ENCODE data around the gene EVI2B.

Gene EVI2B

DNA sequence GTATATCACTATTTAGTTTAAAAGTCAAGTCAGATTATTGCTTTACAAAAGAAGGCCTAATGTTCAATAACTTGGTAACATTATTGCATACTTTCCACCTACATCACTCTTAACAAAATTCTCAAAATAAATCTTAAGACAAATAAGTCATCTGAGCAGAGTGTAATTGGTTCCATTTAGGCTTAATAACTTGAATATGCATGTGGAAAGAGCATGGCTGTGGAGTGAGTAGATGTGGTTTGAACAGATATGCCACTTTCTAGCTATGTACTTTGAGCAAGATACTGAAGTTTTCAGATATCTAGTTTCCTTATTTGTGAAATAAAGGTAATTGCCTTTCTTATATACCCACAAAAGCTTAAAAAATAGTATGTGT, 14.3 kb upstream of the EVI2B start:
- H3K9me3 ChIP-seq (replicated peaks in 1 of 2; ENCODE audit: control insufficient read depth in 2 of 2, insufficient read depth in 1 of 2, low read depth in 1 of 2, low read length in 2 of 2): no peaks in the 10 kb centered on the region
- no peak overlapping the region for H3K18ac ChIP-seq (ENCODE audit: low read length)
- H2AFZ ChIP-seq (ENCODE audit: low read length): no peak overlapping the region
- H3K27me3 ChIP-seq (ENCODE audit: control insufficient read depth in 3 of 3, insufficient read depth in 3 of 3, low read depth in 1 of 3, low read length in 3 of 3): no peaks in the 10 kb centered on the region
- no peak overlapping the region for H4K8ac ChIP-seq (ENCODE audit: low read depth, low read length)
- H2AK5ac ChIP-seq (ENCODE audit: low read depth, low read length): no peak overlapping the region
- no peak for DNase-seq (ENCODE audit: low spot score)
- H3K4ac ChIP-seq (ENCODE audit: low read length): no peak overlapping the region
- no peak overlapping the region for H4K91ac ChIP-seq (ENCODE audit: low read depth, low read length, poor library complexity)
- no peak overlapping the region for H3K14ac ChIP-seq (ENCODE audit: low read length)
- H3K9ac ChIP-seq (ENCODE audit: low read depth, low read length, poor library complexity): no peak overlapping the region
- no peak overlapping the region for H2BK12ac ChIP-seq (ENCODE audit: low read length)
- H3K23ac ChIP-seq (ENCODE audit: low read depth, low read length, poor library complexity): no peak overlapping the region
- no peaks in the 10 kb centered on the region for H3K79me1 ChIP-seq (ENCODE audit: low read depth, low read length)
- no peaks in the 10 kb centered on the region for H3K4me1 ChIP-seq (ENCODE audit: control insufficient read depth in 2 of 2, insufficient read depth in 1 of 2, low read depth in 1 of 2, low read length in 2 of 2)
- H3K27ac ChIP-seq (replicated peaks; ENCODE audit: low read length): no peak overlapping the region
- H3K4me3 ChIP-seq (ENCODE audit: low read length in 2 of 2): no peak overlapping the region
- no peak overlapping the region for H2BK120ac ChIP-seq (ENCODE audit: low read depth, low read length)
- H2BK15ac ChIP-seq (ENCODE audit: low read length): no peak overlapping the region
- no peak overlapping the region for H2BK5ac ChIP-seq (ENCODE audit: low read length)
- no peak overlapping the region for H3K4me2 ChIP-seq (ENCODE audit: insufficient read depth, low read length, poor library complexity, severe bottlenecking)
- H3K36me3 ChIP-seq (replicated peaks in 1 of 2; ENCODE audit: control insufficient read depth in 2 of 2, insufficient read depth in 2 of 2, low read length in 2 of 2): peaks cover 7 to 75% of the 10 kb centered on the region in 2 donors

GRCh38 chr17:31327534-31328159, 13.8 kb upstream of the EVI2B start:
- no peak overlapping the region for H3K27ac ChIP-seq (replicated peaks; ENCODE audit: low read length)
- no CpG with 5 or more reads among the region's 12 CpGs for WGBS, 2 donors (ENCODE audit: extremely low coverage in 2 of 2, insufficient read length in 2 of 2, insufficient replicate concordance in 1 of 2)
- no peak overlapping the region for H2BK15ac ChIP-seq (ENCODE audit: low read length)
- H3K4ac ChIP-seq (ENCODE audit: low read length): no peak overlapping the region
- no peak overlapping the region for H3K14ac ChIP-seq (ENCODE audit: low read length)
- DNase-seq (ENCODE audit: low spot score): no peak
- no peak overlapping the region for H2BK120ac ChIP-seq (ENCODE audit: low read depth, low read length)
- H3K79me1 ChIP-seq (ENCODE audit: low read depth, low read length): no peaks in the 10 kb centered on the region
- no peak overlapping the region for H3K4me2 ChIP-seq (ENCODE audit: insufficient read depth, low read length, poor library complexity, severe bottlenecking)
- H2BK5ac ChIP-seq (ENCODE audit: low read length): no peak overlapping the region
- no peak overlapping the region for H4K8ac ChIP-seq (ENCODE audit: low read depth, low read length)
- H3K18ac ChIP-seq (ENCODE audit: low read length): no peak overlapping the region
- H3K4me1 ChIP-seq (ENCODE audit: control insufficient read depth in 2 of 2, insufficient read depth in 1 of 2, low read depth in 1 of 2, low read length in 2 of 2): no peaks in the 10 kb centered on the region
- H3K36me3 ChIP-seq (replicated peaks in 1 of 2; ENCODE audit: control insufficient read depth in 2 of 2, insufficient read depth in 2 of 2, low read length in 2 of 2): peaks cover 7 to 71% of the 10 kb centered on the region in 2 donors
- H3K4me3 ChIP-seq (ENCODE audit: low read length in 2 of 2): no peak overlapping the region
- H2AK5ac ChIP-seq (ENCODE audit: low read depth, low read length): no peak overlapping the region
- H3K23ac ChIP-seq (ENCODE audit: low read depth, low read length, poor library complexity): no peak overlapping the region
- no peak overlapping the region for H3K9ac ChIP-seq (ENCODE audit: low read depth, low read length, poor library complexity)
- no peak overlapping the region for H2BK12ac ChIP-seq (ENCODE audit: low read length)
- no peaks in the 10 kb centered on the region for H3K9me3 ChIP-seq (replicated peaks in 1 of 2; ENCODE audit: control insufficient read depth in 2 of 2, insufficient read depth in 1 of 2, low read depth in 1 of 2, low read length in 2 of 2)
- H2AFZ ChIP-seq (ENCODE audit: low read length): no peak overlapping the region
- H4K91ac ChIP-seq (ENCODE audit: low read depth, low read length, poor library complexity): no peak overlapping the region
- no peaks in the 10 kb centered on the region for H3K27me3 ChIP-seq (ENCODE audit: control insufficient read depth in 3 of 3, insufficient read depth in 3 of 3, low read depth in 1 of 3, low read length in 3 of 3)

- no peak overlapping the region for H3K18ac ChIP-seq (ENCODE audit: low read length)
- no peak overlapping the region for H3K4me3 ChIP-seq (ENCODE audit: low read length in 2 of 2)
- no peaks in the 10 kb centered on the region for H3K79me1 ChIP-seq (ENCODE audit: low read depth, low read length)
Observed at GRCh38 chr17:31323551-31323950, 9.7 kb upstream of the EVI2B start.

GRCh38 chr17:31321966-31322365, 8.1 kb upstream of the EVI2B start:
- no peaks in the 10 kb centered on the region for H3K79me1 ChIP-seq (ENCODE audit: low read depth, low read length)
- H3K18ac ChIP-seq (ENCODE audit: low read length): no peak overlapping the region
- no peak overlapping the region for H2BK5ac ChIP-seq (ENCODE audit: low read length)
- H3K27me3 ChIP-seq (ENCODE audit: control insufficient read depth in 3 of 3, insufficient read depth in 3 of 3, low read depth in 1 of 3, low read length in 3 of 3): no peaks in the 10 kb centered on the region
- H3K4ac ChIP-seq (ENCODE audit: low read length): no peak overlapping the region
- no peak overlapping the region for H3K4me2 ChIP-seq (ENCODE audit: insufficient read depth, low read length, poor library complexity, severe bottlenecking)
- no peak overlapping the region for H3K9ac ChIP-seq (ENCODE audit: low read depth, low read length, poor library complexity)
- H3K14ac ChIP-seq (ENCODE audit: low read length): no peak overlapping the region
- H3K27ac ChIP-seq (replicated peaks; ENCODE audit: low read length): no peak overlapping the region
- no peak for DNase-seq (ENCODE audit: low spot score)
- H3K23ac ChIP-seq (ENCODE audit: low read depth, low read length, poor library complexity): no peak overlapping the region
- H4K91ac ChIP-seq (ENCODE audit: low read depth, low read length, poor library complexity): no peak overlapping the region
- H3K4me3 ChIP-seq (ENCODE audit: low read length in 2 of 2): no peak overlapping the region
- H3K36me3 ChIP-seq (replicated peaks in 1 of 2; ENCODE audit: control insufficient read depth in 2 of 2, insufficient read depth in 2 of 2, low read length in 2 of 2): peaks cover 5 to 27% of the 10 kb centered on the region in 2 donors
- peaks cover 0 to 4% of the 10 kb centered on the region in 2 donors for H3K4me1 ChIP-seq (ENCODE audit: control insufficient read depth in 2 of 2, insufficient read depth in 1 of 2, low read depth in 1 of 2, low read length in 2 of 2)
- no peaks in the 10 kb centered on the region for H3K9me3 ChIP-seq (replicated peaks in 1 of 2; ENCODE audit: control insufficient read depth in 2 of 2, insufficient read depth in 1 of 2, low read depth in 1 of 2, low read length in 2 of 2)
- H2BK15ac ChIP-seq (ENCODE audit: low read length): no peak overlapping the region
- no peak overlapping the region for H2AK5ac ChIP-seq (ENCODE audit: low read depth, low read length)
- H4K8ac ChIP-seq (ENCODE audit: low read depth, low read length): no peak overlapping the region
- H2BK12ac ChIP-seq (ENCODE audit: low read length): no peak overlapping the region
- H2AFZ ChIP-seq (ENCODE audit: low read length): no peak overlapping the region
- WGBS, 2 donors (ENCODE audit: extremely low coverage in 2 of 2, insufficient read length in 2 of 2, insufficient replicate concordance in 1 of 2): no CpG with 5 or more reads among the region's 4 CpGs
- H2BK120ac ChIP-seq (ENCODE audit: low read depth, low read length): no peak overlapping the region

More at GRCh38 chr17:31323551-31323950, 9.7 kb upstream of the EVI2B start:
- Histone ChIP-seq H2BK15ac (ENCODE audit: low read length) (no peak overlapping the region), H4K91ac (ENCODE audit: low read depth, low read length, poor library complexity) (no peak overlapping the region), H3K27me3 (ENCODE audit: control insufficient read depth in 3 of 3, insufficient read depth in 3 of 3, low read depth in 1 of 3, low read length in 3 of 3) (no peaks in the 10 kb centered on the region), H2BK5ac (ENCODE audit: low read length) (no peak overlapping the region), H3K36me3 (replicated peaks in 1 of 2; ENCODE audit: control insufficient read depth in 2 of 2, insufficient read depth in 2 of 2, low read length in 2 of 2) (peaks cover 7 to 42% of the 10 kb centered on the region in 2 donors), H3K9me3 (replicated peaks in 1 of 2; ENCODE audit: control insufficient read depth in 2 of 2, insufficient read depth in 1 of 2, low read depth in 1 of 2, low read length in 2 of 2) (no peaks in the 10 kb centered on the region), H3K4me2 (ENCODE audit: insufficient read depth, low read length, poor library complexity, severe bottlenecking) (no peak overlapping the region), H3K4ac (ENCODE audit: low read length) (no peak overlapping the region), H3K27ac (replicated peaks; ENCODE audit: low read length) (no peak overlapping the region), H2AK5ac (ENCODE audit: low read depth, low read length) (no peak overlapping the region), H3K14ac (ENCODE audit: low read length) (no peak overlapping the region), H2AFZ (ENCODE audit: low read length) (no peak overlapping the region), H3K9ac (ENCODE audit: low read depth, low read length, poor library complexity) (no peak overlapping the region), H3K23ac (ENCODE audit: low read depth, low read length, poor library complexity) (no peak overlapping the region), H4K8ac (ENCODE audit: low read depth, low read length) (no peak overlapping the region), H3K4me1 (ENCODE audit: control insufficient read depth in 2 of 2, insufficient read depth in 1 of 2, low read depth in 1 of 2, low read length in 2 of 2) (peaks cover 0 to 3% of the 10 kb centered on the region in 2 donors), H2BK120ac (ENCODE audit: low read depth, low read length) (no peak overlapping the region), H2BK12ac (ENCODE audit: low read length) (no peak overlapping the region)
- DNase-seq (ENCODE audit: low spot score): no peak
